BJ (cell line): ENCODE measurements around the gene RUFY2. TPM values are rescaled to one million over a fixed set of nuclear protein-coding genes. Genes with fewer than 3 reads are reported as not detected.
A peak's percentile ranks its signal among the peaks of the same experiment; 100 is the strongest.

Experiments
- CTCF ChIA-PET: fragments of 350-600 bp; formaldehyde crosslinking; extraction: SDS; loops from one replicate; lab custom pipeline; 2021; ENCODE audit warnings: antibody characterized with exemption, inconsistent platforms; lab: Yijun Ruan, JAX
- POLR2A ChIA-PET: fragments of 300-600 bp; sonication (Branson Sonifier 250); formaldehyde crosslinking; extraction: SDS; loops from one replicate; lab custom pipeline; 2021; ENCODE audit warnings: antibody characterized with exemption; lab: Charles Lee
- DNase-seq: peaks from one replicate; pipeline ENCODE4 v3.0.0-alpha.2; 2011; ENCODE audit warnings: low read depth
- H3K27me3 ChIP-seq: 2 replicates; pipeline ENCODE4 v1.6.0; 2011; ENCODE audit warnings: low read length; ENCODE audit not compliant: control insufficient read depth, insufficient read depth
- H3K36me3 ChIP-seq: 2 replicates; pipeline ENCODE4 v1.5.1; 2011; ENCODE audit warnings: low read length; ENCODE audit not compliant: control insufficient read depth, insufficient read depth
- H3K4me3 ChIP-seq: 2 replicates; pipeline ENCODE4 v1.5.1; 2011; ENCODE audit warnings: low read depth, mild to moderate bottlenecking, control low read depth, low read length
- CTCF ChIP-seq: IDR thresholded peaks from 2 replicates; pipeline ENCODE4 v1.5.1; 2011; ENCODE audit warnings: low read depth, mild to moderate bottlenecking, control low read depth, inconsistent platforms, low read length, moderate library complexity; ENCODE audit not compliant: insufficient read depth
- polyA plus RNA-seq: library from polyadenylated mRNA; depleted of rRNA; stranded (reverse); fragments of >200 nt; gene quantifications from 2 replicates; pipeline ENCODE4 v1.2.3, GENCODE V29; 2011

The RUFY2 gene
- polyA plus RNA-seq, 1 experiment, result 6.7 TPM

GRCh38 chr10:68348265-68348741 is 58.8 kb downstream of the RUFY2 start:
- no peaks in the 10 kb centered on the region for H3K27me3 ChIP-seq
- peaks cover 2% of the 10 kb centered on the region for H3K36me3 ChIP-seq
- CTCF ChIA-PET, result interaction anchor here (0.6 to 2.3 kb wide), 14 partner anchors 9 to 346 kb away, joined by 3 to 18 read pairs (median 4); partner anchors contain the start of genes HNRNPH3 and PBLD
- peak; percentile 81 for TF ChIP-seq CTCF
- H3K4me3 ChIP-seq, result no peak overlapping the region
- POLR2A ChIA-PET, result interaction anchor here (0.6 kb wide), 1 partner anchor 395 kb away, joined by 4 read pairs; no protein-coding TSS in a partner anchor
- DNase-seq, result no peak

DNA sequence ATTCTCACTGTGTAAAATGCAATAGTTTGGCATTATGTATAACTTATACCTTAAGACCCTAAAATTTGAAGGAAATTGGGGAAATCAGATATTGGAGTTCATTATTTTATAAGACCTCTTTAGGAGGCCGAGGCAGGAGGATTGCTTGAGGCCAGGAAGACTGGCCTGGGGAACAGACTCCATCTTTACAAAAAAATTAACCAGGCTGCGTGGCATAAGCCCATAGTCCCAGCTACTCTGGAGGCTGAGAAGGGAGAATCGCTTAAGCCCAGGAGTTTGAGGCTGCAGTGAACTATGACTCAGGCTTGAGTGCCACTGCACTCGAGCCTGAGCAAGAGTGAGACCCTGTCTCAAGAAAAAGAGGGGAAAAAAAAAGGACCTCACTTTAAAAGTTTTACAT is 60.3 kb downstream of the RUFY2 start:
- Histone ChIP-seq H3K4me3 (no peak overlapping the region), H3K27me3 (no peaks in the 10 kb centered on the region), H3K36me3 (peaks cover under 1% of the 10 kb centered on the region)
- DNase-seq, result no peak
- POLR2A ChIA-PET, result no interaction called here
- CTCF ChIA-PET, result interaction anchor here (0.6 to 2.3 kb wide), 3 partner anchors 12 to 575 kb away, joined by 3 to 15 read pairs (median 6); partner anchors contain the start of gene PBLD
- TF ChIP-seq CTCF, result no peak

GRCh38 chr10:68345621-68346020 is 61.5 kb downstream of the RUFY2 start:
- no peaks in the 10 kb centered on the region for H3K27me3 ChIP-seq
- no peak for DNase-seq
- POLR2A ChIA-PET, result no interaction called here
- CTCF ChIA-PET, result interaction anchor here (0.6 to 1.3 kb wide), 2 partner anchors 10 to 133 kb away, joined by 3 to 4 read pairs; no protein-coding TSS in a partner anchor
- H3K4me3 ChIP-seq, result no peak overlapping the region
- peaks cover 6% of the 10 kb centered on the region for H3K36me3 ChIP-seq
- TF ChIP-seq CTCF, result no peak

DNA sequence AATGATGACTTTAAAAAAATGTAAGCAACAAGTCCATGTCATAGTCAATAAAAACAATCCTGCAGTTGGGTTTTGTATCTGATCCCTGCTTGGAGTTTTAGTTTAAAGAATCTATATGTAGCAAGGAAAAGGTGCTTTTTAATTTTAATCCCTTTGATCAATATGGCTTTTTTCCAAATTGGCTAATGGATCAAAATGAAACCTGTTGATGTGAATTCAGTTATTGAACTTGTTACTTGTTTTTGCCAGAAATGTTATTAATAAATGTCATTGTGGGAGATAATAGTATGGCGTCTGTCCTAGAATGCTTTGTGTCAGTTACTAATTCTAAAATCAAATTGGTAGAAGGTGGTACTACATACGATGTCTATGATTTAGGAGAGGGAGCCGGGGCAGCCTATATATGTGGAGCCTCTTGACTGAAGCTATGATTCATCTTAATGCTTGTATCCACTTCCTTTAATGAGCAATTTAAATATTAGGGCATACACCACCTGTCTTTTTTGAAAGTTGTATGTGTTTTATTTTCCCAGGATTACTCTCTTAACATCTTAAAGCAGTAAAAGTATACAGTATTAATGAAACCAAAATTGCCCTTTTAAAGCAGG is 64.1 kb downstream of the RUFY2 start:
- ChIA-PET POLR2A (no interaction called here), CTCF (no interaction called here)
- no peaks in the 10 kb centered on the region for H3K27me3 ChIP-seq
- no peak for TF ChIP-seq CTCF
- DNase-seq, result no peak
- H3K4me3 ChIP-seq, result no peak overlapping the region
- H3K36me3 ChIP-seq, result peaks cover 11% of the 10 kb centered on the region

- Histone ChIP-seq H3K27me3 (no peaks in the 10 kb centered on the region), H3K4me3 (no peak overlapping the region), H3K36me3 (peaks cover 11% of the 10 kb centered on the region)
- TF ChIP-seq CTCF, result no peak
- no peak for DNase-seq
- ChIA-PET CTCF (interaction anchor here (2.0 kb wide), 1 partner anchor 8 kb away, joined by 8 read pairs; no protein-coding TSS in a partner anchor), POLR2A (no interaction called here)
Measured at GRCh38 chr10:68340358-68341080, 66.6 kb downstream of the RUFY2 start.
